HG03103 (cell line): ENCODE measurements around the gene PCARE.

Experiments used
- ATAC-seq: cut with Tn5 transposase; IDR thresholded peaks from one replicate; pipeline ENCODE4 v1.9.1; 2021; ENCODE audit warnings: low read depth; ENCODE audit not compliant: unreplicated experiment

Gene PCARE

DNA sequence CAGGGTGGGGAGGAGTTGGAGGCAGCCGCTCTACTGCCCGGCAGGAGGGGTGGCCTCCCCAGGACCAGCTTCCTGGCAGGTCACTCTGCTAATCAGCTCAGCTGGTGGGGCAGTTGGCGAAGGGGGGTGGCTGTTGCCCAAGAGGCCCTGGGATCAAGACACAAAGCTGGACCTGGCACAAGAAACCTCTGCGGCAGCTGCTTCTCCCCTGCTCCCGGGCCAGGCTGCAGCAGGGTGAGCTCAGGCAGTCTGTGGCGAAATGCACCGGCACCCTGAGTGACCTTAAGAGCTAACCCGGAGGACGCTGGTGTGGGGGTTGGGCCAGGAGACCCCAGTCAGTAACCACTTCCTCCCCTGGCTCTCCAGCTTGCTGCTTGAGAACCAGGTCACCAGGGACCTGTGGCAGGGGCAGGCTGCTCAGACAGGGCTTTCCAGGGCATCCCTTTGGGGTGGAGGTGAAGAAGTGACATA, 62.1 kb downstream of the PCARE start:
- no peak for ATAC-seq
